Measurements from ENCODE around the gene PLCD1.
"Not testable (repeated sequence)": the region's sequence is repeated elsewhere in the genome, so short reads cannot be mapped to it uniquely, and the experiment has no call there.

The PLCD1 gene

GRCh38 chr3:38029400-38030125, at the start of gene PLCD1:
TSS of gene PLCD1 (minus strand) at chr3:38029642. CDS start at chr3:38029539, 103 bp downstream.
- ATAC-seq = no peak

GRCh38 chr3:38077073-38077472, 47.6 kb upstream of the PLCD1 start:
- ATAC-seq, DNase-seq: not testable (repeated sequence)

More at GRCh38 chr3:38029400-38030125, at the start of gene PLCD1:
- DNase-seq = peak; percentile 35

GRCh38 chr3:38070013-38070412, 40.6 kb upstream of the PLCD1 start:
- DNase-seq (no peak), ATAC-seq (no peak)

- DNase-seq = no peak
- no peak for ATAC-seq
These were observed 38.2 kb upstream of the PLCD1 start for GRCh38 chr3:38067508-38068233.

- not testable (repeated sequence) for DNase-seq
These were observed 35.0 kb upstream of the PLCD1 start for GRCh38 chr3:38064453-38064852.

GRCh38 chr3:38062809-38063208, 33.4 kb upstream of the PLCD1 start:
- no peak for DNase-seq
- ATAC-seq = no peak

More at GRCh38 chr3:38064453-38064852, 35.0 kb upstream of the PLCD1 start:
- ATAC-seq = not testable (repeated sequence)

- ATAC-seq (no peak), DNase-seq (no peak)
These were observed 30.1 kb upstream of the PLCD1 start for GRCh38 chr3:38059591-38059990.

- ATAC-seq = no peak
- no peak for DNase-seq
These were observed 29.7 kb upstream of the PLCD1 start for GRCh38 chr3:38059148-38059547.

GRCh38 chr3:38054499-38055001, 25.1 kb upstream of the PLCD1 start:
- DNase-seq = no peak
- peak; percentile 36 for ATAC-seq

GRCh38 chr3:38053813-38054498, 24.5 kb upstream of the PLCD1 start:
- DNase-seq, ATAC-seq: not testable (repeated sequence)

GRCh38 chr3:38053286-38053685, 23.8 kb upstream of the PLCD1 start:
- not testable (repeated sequence) for ATAC-seq, DNase-seq

GRCh38 chr3:38051131-38051530, 21.7 kb upstream of the PLCD1 start:
- ATAC-seq (no peak), DNase-seq (no peak)

GRCh38 chr3:38049358-38050126, 20.1 kb upstream of the PLCD1 start:
- no peak for DNase-seq
- ATAC-seq = no peak

GRCh38 chr3:38047896-38048295, 18.5 kb upstream of the PLCD1 start:
- DNase-seq (no peak), ATAC-seq (no peak)

GRCh38 chr3:38046821-38047220, 17.4 kb upstream of the PLCD1 start:
- ATAC-seq (no peak), DNase-seq (no peak)

- no peak for ATAC-seq
- DNase-seq = no peak
These were observed 16.6 kb upstream of the PLCD1 start for GRCh38 chr3:38046027-38046426.

GRCh38 chr3:38043486-38043885, 14.0 kb upstream of the PLCD1 start:
- DNase-seq (no peak), ATAC-seq (no peak)

GRCh38 chr3:38040401-38040800, 11.0 kb upstream of the PLCD1 start:
- ATAC-seq = no peak
- DNase-seq = no peak

- peak; percentile 42 for DNase-seq
- ATAC-seq = peak; percentile 25
These were observed 10.4 kb upstream of the PLCD1 start for GRCh38 chr3:38039899-38040261.

- peak; percentile 67 for ATAC-seq
- DNase-seq = peak; percentile 84
These were observed 9.9 kb upstream of the PLCD1 start, which contains the start of gene DLEC1 for GRCh38 chr3:38039101-38039898. TSS of gene DLEC1 (plus strand) at chr3:38039208. CDS start at chr3:38039226, 18 bp downstream.

- DNase-seq (no peak), ATAC-seq (peak; percentile 74)
These were observed 9.0 kb upstream of the PLCD1 start for GRCh38 chr3:38038447-38038911.
